Activated naive CD4-positive, alpha-beta T cell treated with anti-CD3 and anti-CD28 coated beads for 36 hours (primary cell): ENCODE results near the gene MRPL34. TPM values are rescaled to one million over a fixed set of nuclear protein-coding genes. Genes with fewer than 3 reads are reported as not detected.

ENCODE experiments used
- CTCF ChIA-PET: fragments of 350-600 bp; sonication (Branson Sonifier 250); formaldehyde crosslinking; loops from one replicate; lab custom pipeline; 2021; ENCODE audit warnings: antibody characterized with exemption; lab: Charles Lee
- DNase-seq: peaks from one replicate; pipeline ENCODE4 v3.0.0-alpha.2; 2020
- H3K27ac Mint-ChIP-seq: one replicate; pipeline ENCODE4 v1.8.0; 2021; ENCODE audit warnings: mild to moderate bottlenecking, mixed read lengths
- H3K27me3 Mint-ChIP-seq: one replicate; pipeline ENCODE4 v1.8.0; 2021; ENCODE audit warnings: low read depth, mixed read lengths
- H3K36me3 Mint-ChIP-seq: one replicate; pipeline ENCODE4 v1.8.0; 2021; ENCODE audit warnings: low read depth, mixed read lengths
- H3K4me1 Mint-ChIP-seq: one replicate; pipeline ENCODE4 v1.8.0; 2021; ENCODE audit warnings: low read depth, mixed read lengths
- H3K4me3 Mint-ChIP-seq: one replicate; pipeline ENCODE4 v1.8.0; 2021; ENCODE audit warnings: mild to moderate bottlenecking, moderate library complexity, mixed read lengths
- H3K9me3 Mint-ChIP-seq: one replicate; pipeline ENCODE4 v1.8.0; 2021; ENCODE audit warnings: mixed read lengths
- intact Hi-C: fragments of 100-400 bp; cut with micrococcal nuclease; formaldehyde crosslinking; loops from one replicate; pipeline ENCODE4 v1.15.1; 2023
- total RNA-seq, 2 experiments: library from RNA; stranded (reverse); gene quantifications; one replicate each; pipeline ENCODE4 v1.2.3, GENCODE V29; 2021

Gene MRPL34
- total RNA-seq, 2 experiments from 2014 or later = 84.2 to 92.2 TPM

DNA sequence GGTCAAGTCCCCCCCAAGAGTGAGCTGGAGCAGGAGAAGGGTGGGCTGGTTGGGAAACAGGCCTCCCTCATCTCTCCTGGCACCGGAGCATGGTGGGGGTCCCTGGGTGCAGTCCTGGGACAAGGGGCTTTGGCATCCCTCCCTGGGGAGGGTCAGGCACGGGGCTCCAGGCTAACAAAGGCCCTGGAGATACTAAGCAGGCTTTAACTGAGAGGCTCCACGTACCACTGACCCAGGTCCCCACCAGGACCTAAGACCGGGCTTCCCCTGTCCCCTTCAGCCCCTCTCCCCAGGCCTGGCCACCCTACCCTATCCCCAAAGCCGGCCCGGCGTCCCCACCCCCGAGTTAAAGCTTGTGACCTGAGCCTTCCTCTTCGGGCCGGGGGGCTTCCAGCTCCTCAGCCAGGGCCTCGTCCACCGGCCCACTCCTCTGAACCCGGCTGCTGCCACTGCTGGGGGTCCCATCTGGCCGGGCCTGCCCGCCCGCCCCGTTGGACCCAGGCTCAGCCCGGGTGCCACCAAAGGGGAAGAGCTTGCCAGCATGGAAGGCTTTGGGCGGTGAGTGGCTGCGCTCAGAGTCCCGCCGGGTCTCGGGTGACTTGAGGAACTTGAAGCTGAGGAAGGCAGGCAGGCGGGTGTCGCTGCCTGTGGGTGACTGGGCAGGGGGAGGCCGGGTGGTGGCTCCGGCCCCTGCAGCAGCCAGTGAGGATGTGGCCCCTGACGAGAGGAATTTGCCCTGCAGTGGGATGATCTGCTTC lies 18.9 kb downstream of the MRPL34 start:
- Mint-ChIP-seq H3K9me3 (no peaks in the 10 kb centered on the region), H3K36me3 (peaks cover 11% of the 10 kb centered on the region)

DNA sequence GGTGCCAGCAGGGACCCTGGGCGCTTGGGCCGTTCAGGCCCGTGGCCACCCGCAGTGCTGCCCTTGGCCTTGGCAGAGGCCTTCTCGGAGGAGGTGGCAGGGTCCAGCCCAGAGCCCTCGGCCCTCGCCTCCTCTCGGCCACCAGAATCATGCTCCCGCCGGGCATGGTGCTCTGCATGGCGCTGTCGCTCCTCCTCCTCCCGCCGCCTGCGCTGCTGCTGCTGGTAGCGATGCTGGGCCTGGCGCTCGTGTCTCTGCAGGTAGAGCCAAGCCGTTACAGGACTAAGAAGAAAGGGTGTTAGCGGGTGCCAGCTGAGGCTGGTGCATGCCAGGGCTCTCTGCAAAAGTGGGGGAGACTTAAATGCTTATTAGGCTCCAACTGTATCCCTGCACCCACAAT lies 19.5 kb downstream of the MRPL34 start:
- no peak overlapping the region for H3K27ac Mint-ChIP-seq
- no peaks in the 10 kb centered on the region for H3K9me3 Mint-ChIP-seq
- H3K4me1 Mint-ChIP-seq = peaks cover 13% of the 10 kb centered on the region
- no peak for DNase-seq
- intact Hi-C loops = no loop called here
- CTCF ChIA-PET = no interaction called here
- H3K27me3 Mint-ChIP-seq = no peaks in the 10 kb centered on the region
- H3K36me3 Mint-ChIP-seq = peaks cover 7% of the 10 kb centered on the region
- no peak overlapping the region for H3K4me3 Mint-ChIP-seq

More for the DNA sequence above, 18.9 kb downstream of the MRPL34 start:
- Mint-ChIP-seq H3K4me1 (peaks cover 13% of the 10 kb centered on the region), H3K27me3 (no peaks in the 10 kb centered on the region), H3K27ac (no peak overlapping the region), H3K4me3 (no peak overlapping the region)
- intact Hi-C loops = no loop called here
- DNase-seq = no peak
- CTCF ChIA-PET = no interaction called here

DNA sequence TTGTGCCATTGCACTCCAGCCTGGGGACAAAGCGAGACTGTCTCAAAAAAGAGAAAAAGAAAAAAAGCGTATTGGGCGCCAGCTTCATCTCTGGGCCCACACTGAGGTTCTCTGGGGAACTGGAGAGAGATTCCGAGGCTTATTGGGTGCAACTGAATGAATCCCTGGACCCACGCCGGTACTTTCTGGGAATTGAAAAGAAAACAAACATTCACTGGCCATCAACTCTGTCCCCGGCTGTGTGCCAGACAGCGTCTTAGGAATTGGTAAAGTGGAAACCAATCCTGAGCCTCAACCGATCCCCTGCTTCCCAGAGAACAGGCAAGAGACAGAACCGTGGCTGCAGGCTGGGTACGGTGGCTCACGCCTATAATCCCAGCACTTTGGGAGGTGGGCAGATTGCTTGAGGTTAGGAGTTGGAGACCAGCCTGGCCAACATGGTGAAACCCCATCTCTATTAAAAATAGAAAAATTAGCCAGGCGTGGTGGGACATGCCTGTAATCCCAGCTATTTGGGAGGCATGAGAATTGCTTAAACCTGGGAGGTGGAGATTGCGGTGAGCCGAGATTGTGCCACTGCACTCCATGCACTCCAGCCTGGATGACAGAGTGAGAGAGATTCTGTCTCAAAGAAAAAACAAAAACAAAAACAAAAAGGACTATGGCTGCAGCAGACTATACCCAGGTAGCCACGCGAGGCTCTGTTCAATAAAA lies 20.4 kb downstream of the MRPL34 start:
- no peak for DNase-seq
- H3K27me3 Mint-ChIP-seq = no peaks in the 10 kb centered on the region
- intact Hi-C loops = no loop called here
- H3K9me3 Mint-ChIP-seq = no peaks in the 10 kb centered on the region
- H3K4me1 Mint-ChIP-seq = peaks cover 13% of the 10 kb centered on the region
- CTCF ChIA-PET = no interaction called here
- peaks cover 5% of the 10 kb centered on the region for H3K36me3 Mint-ChIP-seq
- no peak overlapping the region for H3K4me3 Mint-ChIP-seq
- no peak overlapping the region for H3K27ac Mint-ChIP-seq

DNA sequence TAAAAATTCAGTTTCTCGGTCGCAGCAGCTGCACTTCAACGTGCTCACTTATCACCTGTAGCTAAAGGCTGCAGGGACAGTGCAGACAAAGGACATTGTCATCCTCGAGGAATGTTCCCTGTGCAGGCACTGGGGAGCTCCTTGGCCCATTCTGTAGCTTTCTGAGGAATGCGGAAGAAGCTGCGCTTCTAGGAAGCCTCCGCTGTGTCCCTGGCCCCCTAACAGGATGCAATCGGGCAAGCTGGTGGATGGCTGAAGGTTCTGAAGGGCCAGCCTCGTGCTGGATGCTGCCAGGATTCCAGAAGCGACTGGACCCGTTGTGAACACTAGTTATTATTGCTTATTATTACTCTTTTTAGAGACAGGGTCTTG lies 20.9 kb downstream of the MRPL34 start:
- intact Hi-C loops = no loop called here
- no peak for DNase-seq
- peaks cover 13% of the 10 kb centered on the region for H3K4me1 Mint-ChIP-seq
- no peak overlapping the region for H3K27ac Mint-ChIP-seq
- CTCF ChIA-PET = no interaction called here
- H3K9me3 Mint-ChIP-seq = no peaks in the 10 kb centered on the region
- H3K4me3 Mint-ChIP-seq = no peak overlapping the region
- peaks cover 5% of the 10 kb centered on the region for H3K36me3 Mint-ChIP-seq
- no peaks in the 10 kb centered on the region for H3K27me3 Mint-ChIP-seq

DNA sequence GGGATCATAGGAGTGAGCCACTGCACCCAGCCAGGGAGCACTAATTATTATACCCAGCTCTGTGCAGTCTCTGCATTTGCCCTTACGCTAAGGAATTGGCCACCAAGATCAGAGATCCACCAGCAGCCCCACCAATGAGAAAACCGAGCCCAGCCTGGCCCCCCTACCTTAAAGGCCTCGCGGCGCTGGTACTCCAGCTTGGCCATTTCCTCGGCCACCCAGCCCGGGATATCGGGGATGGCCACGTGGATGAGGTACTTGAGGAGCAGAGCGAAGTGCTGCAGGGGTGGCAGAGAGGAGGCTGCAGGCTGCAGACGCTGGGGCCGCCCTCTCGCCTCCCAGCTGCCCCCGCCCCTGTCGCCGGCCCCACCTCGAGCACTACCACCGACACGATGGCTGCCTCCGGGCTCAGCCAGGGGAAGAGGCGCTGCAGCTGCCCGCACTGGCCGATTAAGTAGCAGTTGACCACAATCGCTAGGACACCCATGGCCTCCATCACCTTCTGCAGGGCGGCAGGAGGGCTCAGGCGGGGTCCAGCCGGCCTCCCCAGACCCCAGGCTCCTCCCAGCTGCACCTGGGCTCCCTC lies 21.5 kb downstream of the MRPL34 start:
- no peak overlapping the region for H3K27ac Mint-ChIP-seq
- CTCF ChIA-PET = no interaction called here
- peak overlapping the region; percentile 21 for H3K4me3 Mint-ChIP-seq
- H3K9me3 Mint-ChIP-seq = no peaks in the 10 kb centered on the region
- no peaks in the 10 kb centered on the region for H3K27me3 Mint-ChIP-seq
- DNase-seq = no peak
- intact Hi-C loops = no loop called here
- peaks cover 13% of the 10 kb centered on the region for H3K4me1 Mint-ChIP-seq
- H3K36me3 Mint-ChIP-seq = peaks cover 5% of the 10 kb centered on the region

DNA sequence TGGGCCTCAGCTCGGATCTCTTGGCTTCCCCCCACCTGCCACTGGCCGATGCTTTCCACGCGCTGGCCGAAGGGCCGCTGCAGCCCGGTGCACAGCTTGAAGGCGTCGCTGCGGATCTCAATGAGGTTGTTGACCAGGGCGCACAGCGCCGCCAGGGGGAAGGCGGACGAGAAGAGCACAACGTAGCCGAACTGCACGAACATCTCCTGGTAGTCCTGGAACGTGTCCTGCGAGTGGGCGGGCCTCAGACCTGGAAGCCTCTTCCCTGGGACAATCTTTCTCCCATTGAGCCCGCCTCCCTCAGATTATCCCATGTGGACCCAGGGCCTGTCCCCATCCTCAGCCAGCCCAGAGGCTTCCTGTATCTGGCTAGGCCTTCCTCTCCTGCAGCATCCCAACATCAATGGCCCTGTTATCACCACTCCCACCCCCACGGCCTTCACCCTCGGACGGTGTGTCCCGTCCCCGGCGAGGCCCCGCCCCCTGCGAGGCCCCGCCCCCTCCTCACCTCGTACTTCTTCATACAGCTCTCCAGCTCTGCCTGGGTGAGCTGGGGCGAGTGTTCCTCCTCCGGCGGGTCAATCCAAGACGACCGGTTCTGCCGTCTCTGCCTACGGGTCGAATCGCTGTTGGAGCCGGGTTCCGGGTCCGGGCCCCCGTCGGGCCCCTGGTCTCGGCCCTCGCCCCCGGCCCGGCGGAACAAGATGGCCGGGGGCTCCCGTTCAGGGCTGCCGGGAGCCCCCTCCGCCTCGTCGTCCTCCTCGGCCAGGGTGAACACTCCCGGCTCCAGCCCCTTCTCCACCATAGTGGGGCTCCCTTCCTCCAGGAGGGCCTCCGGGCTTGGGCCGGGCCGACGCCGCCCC lies 22.2 kb downstream of the MRPL34 start:
- intact Hi-C loops = loop anchor here (1.0 kb wide), 1 partner anchor 19 kb away; the partner anchor contains the start of gene DDA1
- Mint-ChIP-seq H3K36me3 (no peaks in the 10 kb centered on the region), H3K9me3 (no peaks in the 10 kb centered on the region), H3K27ac (no peak overlapping the region), H3K27me3 (no peaks in the 10 kb centered on the region), H3K4me1 (peaks cover 8% of the 10 kb centered on the region), H3K4me3 (peak overlapping the region; percentile 56)
- DNase-seq = peak; percentile 58
- CTCF ChIA-PET = no interaction called here

DNA sequence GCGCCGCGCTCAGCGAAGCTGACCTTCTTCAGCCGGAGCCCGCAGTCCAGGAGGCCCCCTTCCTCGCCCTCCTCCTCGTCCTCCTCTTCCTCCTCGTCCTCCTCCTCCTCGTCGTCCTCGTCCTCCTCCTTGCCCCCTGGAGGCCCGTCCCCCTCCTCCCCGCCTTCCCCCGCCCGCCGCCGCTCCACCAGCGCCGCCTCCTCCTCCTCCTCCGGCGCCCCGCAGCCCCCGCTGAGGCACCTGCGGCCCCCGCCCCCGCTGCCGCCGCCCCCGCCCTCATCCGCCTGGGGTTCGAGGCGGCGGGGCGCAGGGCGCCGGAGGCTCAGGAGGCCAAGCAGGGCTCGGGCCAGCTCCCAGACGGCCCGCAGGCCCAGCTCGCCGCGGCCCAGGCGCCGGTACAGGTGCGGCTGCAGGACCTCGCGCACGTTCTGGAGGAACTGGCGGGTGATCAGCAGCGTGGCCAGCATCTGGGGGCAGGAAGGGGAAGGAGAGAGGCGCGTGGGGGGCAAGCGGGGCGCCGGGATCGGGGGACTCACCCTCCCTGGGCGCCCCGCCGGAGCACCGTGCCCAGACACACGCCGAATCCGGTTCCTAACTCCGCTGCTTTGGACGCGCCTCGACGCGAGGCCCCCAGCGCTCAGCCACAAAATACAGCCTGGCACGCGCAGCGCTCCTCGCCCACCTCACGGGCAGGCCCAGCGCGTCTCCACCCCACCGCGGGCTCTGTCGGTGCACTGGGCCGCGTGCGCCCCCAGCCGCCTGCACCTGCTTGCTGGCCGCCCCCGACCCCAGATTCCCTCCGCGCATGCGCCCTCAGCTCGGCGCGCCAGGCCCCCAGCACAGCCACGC lies 23.1 kb downstream of the MRPL34 start:
- intact Hi-C loops = loop anchor here (1.0 kb wide), 1 partner anchor 19 kb away; the partner anchor contains the start of gene DDA1
- Mint-ChIP-seq H3K4me1 (peaks cover 10% of the 10 kb centered on the region), H3K36me3 (no peaks in the 10 kb centered on the region), H3K27me3 (no peaks in the 10 kb centered on the region), H3K9me3 (no peaks in the 10 kb centered on the region), H3K27ac (no peak overlapping the region), H3K4me3 (peak overlapping the region; percentile 51)
- CTCF ChIA-PET = no interaction called here
- DNase-seq = peak; percentile 20

DNA sequence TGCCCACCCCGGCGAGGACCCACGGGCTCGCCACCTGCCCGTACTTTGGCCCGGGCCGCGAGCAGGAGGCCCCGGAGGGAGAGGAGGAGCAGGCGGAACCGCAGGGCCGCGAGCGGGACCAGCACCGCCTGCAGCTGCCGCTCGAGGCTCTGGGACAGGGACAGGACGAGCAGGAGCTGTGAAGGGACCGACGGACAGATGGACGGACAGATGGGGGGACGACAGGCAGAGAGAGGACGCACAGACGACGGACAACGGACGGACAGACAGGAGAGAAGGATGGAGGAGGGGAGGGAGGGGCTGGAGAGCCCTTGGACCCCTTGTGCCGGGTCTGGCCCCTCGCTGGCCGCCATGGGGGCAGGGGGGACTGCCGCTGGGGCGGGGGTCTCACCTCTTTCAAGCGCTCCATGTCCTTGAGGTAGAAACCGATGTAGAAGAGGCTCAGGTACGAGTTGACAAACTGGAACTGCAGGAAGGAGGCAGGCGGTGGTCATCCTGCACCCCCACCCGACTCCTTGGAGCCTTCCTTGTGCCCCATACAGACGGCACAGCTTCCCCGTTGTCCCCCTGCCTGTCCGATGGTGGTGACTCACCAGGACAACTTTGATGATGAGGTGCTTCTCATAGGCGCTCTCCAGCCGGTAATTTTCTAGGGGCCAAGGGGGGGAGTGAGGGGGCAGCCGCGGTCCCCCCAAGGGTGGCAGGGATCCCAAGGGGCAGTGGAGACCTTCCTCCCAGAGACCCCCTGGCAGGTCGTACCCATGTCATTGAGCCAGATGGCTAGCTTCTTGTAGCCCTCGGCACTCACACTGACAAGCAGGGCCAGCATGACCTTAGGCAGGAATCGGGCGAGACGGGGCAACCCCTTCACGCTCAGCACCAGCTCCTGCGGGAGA lies 23.9 kb downstream of the MRPL34 start:
- H3K4me1 Mint-ChIP-seq = peaks cover 12% of the 10 kb centered on the region
- no peaks in the 10 kb centered on the region for H3K36me3 Mint-ChIP-seq
- no peaks in the 10 kb centered on the region for H3K27me3 Mint-ChIP-seq
- no peak overlapping the region for H3K27ac Mint-ChIP-seq
- no peak for DNase-seq
- CTCF ChIA-PET = interaction anchor here (0.6 kb wide), 1 partner anchor 145 kb away, joined by 3 read pairs; no protein-coding TSS in a partner anchor
- intact Hi-C loops = loop anchor here (10.0 kb wide), 1 partner anchor 425 kb away; the partner anchor contains the start of gene FCHO1
- no peaks in the 10 kb centered on the region for H3K9me3 Mint-ChIP-seq
- H3K4me3 Mint-ChIP-seq = peak overlapping the region; percentile 27

DNA sequence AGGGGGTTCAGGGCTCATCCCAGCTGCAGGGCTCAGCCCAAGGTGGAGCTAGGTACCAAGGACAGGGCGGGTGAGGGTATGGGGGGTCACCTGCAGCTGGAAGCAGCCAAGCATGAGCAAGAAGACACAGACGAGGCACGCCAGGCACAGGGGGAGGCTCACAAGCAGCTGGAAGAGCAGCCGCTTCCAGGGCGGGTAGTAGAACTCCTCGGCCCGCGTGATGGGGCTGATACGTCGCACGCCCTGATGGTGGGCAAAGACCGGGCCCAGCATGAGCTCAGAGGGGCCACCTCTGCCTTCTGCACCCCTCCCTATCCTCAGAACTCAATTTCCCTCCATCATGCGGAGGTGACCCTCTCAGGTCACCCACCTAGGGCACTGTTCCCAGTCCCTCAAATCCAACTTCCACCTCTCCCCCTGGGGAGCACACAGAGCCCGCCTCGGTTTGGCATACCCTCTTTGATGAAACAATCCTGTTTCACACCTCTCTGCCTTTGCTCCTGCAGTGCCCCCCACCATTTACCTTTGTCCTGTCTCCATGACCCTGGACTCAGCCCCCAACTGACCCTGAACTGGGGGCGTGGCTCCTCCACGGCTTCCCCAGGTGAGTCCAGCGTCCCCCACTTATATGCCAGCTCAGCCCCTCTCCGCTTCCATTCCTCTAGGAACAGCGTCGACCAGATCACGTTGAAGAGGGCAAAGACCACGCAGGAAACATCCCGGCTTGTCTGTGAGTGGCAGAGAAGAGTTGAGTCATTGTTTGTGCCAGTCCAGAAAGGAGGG lies 24.8 kb downstream of the MRPL34 start:
- H3K27me3 Mint-ChIP-seq = no peaks in the 10 kb centered on the region
- no peaks in the 10 kb centered on the region for H3K36me3 Mint-ChIP-seq
- CTCF ChIA-PET = interaction anchor here (0.6 kb wide), 1 partner anchor 144 kb away, joined by 3 read pairs; no protein-coding TSS in a partner anchor
- H3K4me3 Mint-ChIP-seq = no peak overlapping the region
- no peak for DNase-seq
- intact Hi-C loops = loop anchor here (10.0 kb wide), 1 partner anchor 424 kb away; the partner anchor contains the start of gene FCHO1
- H3K9me3 Mint-ChIP-seq = no peaks in the 10 kb centered on the region
- H3K27ac Mint-ChIP-seq = no peak overlapping the region
- peaks cover 19% of the 10 kb centered on the region for H3K4me1 Mint-ChIP-seq

DNA sequence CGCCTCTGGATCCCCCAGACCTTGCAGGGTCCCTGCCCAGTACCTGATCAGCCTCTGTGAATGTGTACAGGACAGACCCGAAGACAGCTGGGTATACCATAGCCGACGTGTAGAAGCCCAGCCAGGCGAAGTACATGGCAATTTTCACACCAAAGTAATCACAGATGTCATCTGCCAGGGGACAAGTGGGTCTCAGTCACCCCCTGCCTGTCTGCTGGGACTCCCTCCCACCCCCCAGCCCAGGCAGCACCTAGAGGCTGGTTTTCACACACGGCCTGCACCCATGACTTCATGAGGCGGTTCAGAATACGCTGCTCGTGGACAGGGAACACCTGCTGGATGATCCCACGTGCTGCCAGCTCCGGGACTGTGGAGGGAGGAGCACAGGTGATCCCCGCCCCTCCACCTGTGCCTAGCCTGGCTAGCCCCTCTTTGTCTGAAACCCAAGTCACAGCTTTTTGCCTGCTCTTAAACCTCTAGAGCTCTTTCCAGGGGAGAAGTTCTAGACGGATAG lies 25.4 kb downstream of the MRPL34 start:
- no peak for DNase-seq
- Mint-ChIP-seq H3K27me3 (no peaks in the 10 kb centered on the region), H3K9me3 (no peaks in the 10 kb centered on the region), H3K4me1 (peaks cover 21% of the 10 kb centered on the region), H3K36me3 (no peaks in the 10 kb centered on the region), H3K27ac (no peak overlapping the region), H3K4me3 (no peak overlapping the region)
- CTCF ChIA-PET = interaction anchor here (0.7 kb wide), 1 partner anchor 528 kb away, joined by 7 read pairs; the partner anchor contains the start of gene RPL18A
- intact Hi-C loops = loop anchor here (10.0 kb wide), 1 partner anchor 424 kb away; the partner anchor contains the start of gene FCHO1
